Stimulated activated CD8-positive, alpha-beta memory T cell treated with anti-CD3 and anti-CD28 coated beads, Interleukin-7, amount 100 ng/mL, for 4 hours (primary cell): ENCODE measurements around the gene SLC1A7.

ENCODE experiments used
- DNase-seq, 2 donors: peaks; one replicate each; pipeline ENCODE4 v3.0.0-alpha.2; 2020; ENCODE audit warnings: low read depth in 2 of 2

The SLC1A7 gene

GRCh38 chr1:53116307-53116810 is 26.1 kb downstream of the SLC1A7 start:
- DNase-seq = no peak

GRCh38 chr1:53115403-53116306 is 26.8 kb downstream of the SLC1A7 start:
- DNase-seq = no peak

- no peak for DNase-seq
These were observed 27.6 kb downstream of the SLC1A7 start for GRCh38 chr1:53114581-53115400.

GRCh38 chr1:53114090-53114489 is 28.3 kb downstream of the SLC1A7 start:
- no peak for DNase-seq

- no peak for DNase-seq
These were observed 29.6 kb downstream of the SLC1A7 start for GRCh38 chr1:53112861-53113260.

- no peak for DNase-seq
These were observed 30.1 kb downstream of the SLC1A7 start for GRCh38 chr1:53112271-53112774.

- no peak for DNase-seq
These were observed 30.7 kb downstream of the SLC1A7 start for GRCh38 chr1:53111693-53112092.

- no peak for DNase-seq
These were observed 31.3 kb downstream of the SLC1A7 start for GRCh38 chr1:53111073-53111556.

- DNase-seq = no peak
These were observed 31.9 kb downstream of the SLC1A7 start for GRCh38 chr1:53110370-53111072.

- no peak for DNase-seq
These were observed 33.5 kb downstream of the SLC1A7 start for GRCh38 chr1:53108646-53109580.

- DNase-seq = no peak
These were observed 34.7 kb downstream of the SLC1A7 start for GRCh38 chr1:53107570-53108322.

GRCh38 chr1:53107090-53107489 is 35.3 kb downstream of the SLC1A7 start:
- DNase-seq = no peak

- no peak for DNase-seq
These were observed 38.0 kb downstream of the SLC1A7 start for GRCh38 chr1:53104289-53104913.

GRCh38 chr1:53094533-53094919 is 47.9 kb downstream of the SLC1A7 start:
- DNase-seq = no peak

- DNase-seq = no peak
These were observed 48.5 kb downstream of the SLC1A7 start for GRCh38 chr1:53093778-53094532.

GRCh38 chr1:53093451-53093754 is 49.0 kb downstream of the SLC1A7 start:
- no peak for DNase-seq

GRCh38 chr1:53092659-53093450 is 49.6 kb downstream of the SLC1A7 start:
- no peak for DNase-seq
